Measurements from ENCODE around the gene KIAA2012. TPM values are rescaled to one million over a fixed set of nuclear protein-coding genes. Genes with fewer than 3 reads are reported as not detected.

Gene KIAA2012
- total RNA-seq, 2 experiments from 2014 or later, result not detected

GRCh38 chr2:202051499-202052161 lies 21.4 kb upstream of the KIAA2012 start:
- no peaks in the 10 kb centered on the region for H3K9me3 ChIP-seq (ENCODE audit: low read length)
- H3K9me2 ChIP-seq (ENCODE audit: insufficient read depth, low read length), result no peaks in the 10 kb centered on the region
- ChIA-PET POLR2A (no interaction called here), CTCF (ENCODE audit: unreplicated experiment) (no interaction called here)
- no peaks in the 10 kb centered on the region for H4K20me1 ChIP-seq (ENCODE audit: insufficient read depth, low read length)
- no peak overlapping the region for H3K4me3 ChIP-seq (ENCODE audit: low read depth, low read length, poor library complexity, severe bottlenecking)
- intact Hi-C loops (cut with micrococcal nuclease; ENCODE audit: unreplicated experiment), result loop anchor here (10.0 kb wide), 1 partner anchor 87 kb away; no protein-coding TSS in a partner anchor
- no peaks in the 10 kb centered on the region for H3K79me2 ChIP-seq (ENCODE audit: insufficient read depth, low read depth, low read length)
- no peak overlapping the region for H3K4me2 ChIP-seq (ENCODE audit: low read length)
- no peak overlapping the region for H2AFZ ChIP-seq (ENCODE audit: low read length)
- no peaks in the 10 kb centered on the region for H3K36me3 ChIP-seq (ENCODE audit: insufficient read depth, low read length)
- no TSS peak for BruUV-seq (replicated peaks)
- no peak overlapping the region for H3K27ac ChIP-seq (ENCODE audit: low read depth, low read length, poor library complexity, severe bottlenecking)
- no peak for DNase-seq (ENCODE audit: low spot score)
- TF ChIP-seq EZH2phosphoT487 (IDR thresholded peaks at IDR 0.05; ENCODE audit: borderline replicate concordance, low read depth, low read length) (no peak), CTCF (conservative IDR thresholded peaks at IDR 0.05; ENCODE audit: low read length) (no peak)
- no peaks in the 10 kb centered on the region for H3K4me1 ChIP-seq (ENCODE audit: insufficient read depth, low read length, poor library complexity, severe bottlenecking)

GRCh38 chr2:202052235-202052634 lies 20.8 kb upstream of the KIAA2012 start:
- Histone ChIP-seq H3K27ac (ENCODE audit: low read depth, low read length, poor library complexity, severe bottlenecking) (no peak overlapping the region), H2AFZ (ENCODE audit: low read length) (no peak overlapping the region), H3K36me3 (ENCODE audit: insufficient read depth, low read length) (no peaks in the 10 kb centered on the region), H3K9me3 (ENCODE audit: low read length) (no peaks in the 10 kb centered on the region), H3K9me2 (ENCODE audit: insufficient read depth, low read length) (no peaks in the 10 kb centered on the region), H3K4me3 (ENCODE audit: low read depth, low read length, poor library complexity, severe bottlenecking) (no peak overlapping the region), H3K4me2 (ENCODE audit: low read length) (no peak overlapping the region), H4K20me1 (ENCODE audit: insufficient read depth, low read length) (no peaks in the 10 kb centered on the region), H3K4me1 (ENCODE audit: insufficient read depth, low read length, poor library complexity, severe bottlenecking) (no peaks in the 10 kb centered on the region), H3K79me2 (ENCODE audit: insufficient read depth, low read depth, low read length) (no peaks in the 10 kb centered on the region)
- BruUV-seq (replicated peaks), result no TSS peak
- intact Hi-C loops (cut with micrococcal nuclease; ENCODE audit: unreplicated experiment), result loop anchor here (10.0 kb wide), 1 partner anchor 87 kb away; no protein-coding TSS in a partner anchor
- TF ChIP-seq EZH2phosphoT487 (IDR thresholded peaks at IDR 0.05; ENCODE audit: borderline replicate concordance, low read depth, low read length), result no peak
- TF ChIP-seq CTCF (conservative IDR thresholded peaks at IDR 0.05; ENCODE audit: low read length), result no peak
- POLR2A ChIA-PET, result no interaction called here
- CTCF ChIA-PET (ENCODE audit: unreplicated experiment), result no interaction called here
- DNase-seq (ENCODE audit: low spot score), result no peak

- H4K20me1 ChIP-seq (ENCODE audit: insufficient read depth, low read length), result no peaks in the 10 kb centered on the region
- POLR2A ChIA-PET, result no interaction called here
- no peaks in the 10 kb centered on the region for H3K9me3 ChIP-seq (ENCODE audit: low read length)
- CTCF ChIA-PET (ENCODE audit: unreplicated experiment), result interaction anchor here (0.6 kb wide), 1 partner anchor 8 kb away, joined by 3 read pairs; no protein-coding TSS in a partner anchor
- H3K36me3 ChIP-seq (ENCODE audit: insufficient read depth, low read length), result no peaks in the 10 kb centered on the region
- no peaks in the 10 kb centered on the region for H3K4me1 ChIP-seq (ENCODE audit: insufficient read depth, low read length, poor library complexity, severe bottlenecking)
- H3K4me2 ChIP-seq (ENCODE audit: low read length), result no peak overlapping the region
- no peaks in the 10 kb centered on the region for H3K9me2 ChIP-seq (ENCODE audit: insufficient read depth, low read length)
- H3K27ac ChIP-seq (ENCODE audit: low read depth, low read length, poor library complexity, severe bottlenecking), result no peak overlapping the region
- no peak for DNase-seq (ENCODE audit: low spot score)
- intact Hi-C loops (cut with micrococcal nuclease; ENCODE audit: unreplicated experiment), result loop anchor here (10.0 kb wide), 1 partner anchor 90 kb away; no protein-coding TSS in a partner anchor
- H3K4me3 ChIP-seq (ENCODE audit: low read depth, low read length, poor library complexity, severe bottlenecking), result no peak overlapping the region
- H3K79me2 ChIP-seq (ENCODE audit: insufficient read depth, low read depth, low read length), result no peaks in the 10 kb centered on the region
- TF ChIP-seq EZH2phosphoT487 (IDR thresholded peaks at IDR 0.05; ENCODE audit: borderline replicate concordance, low read depth, low read length), result no peak
- H2AFZ ChIP-seq (ENCODE audit: low read length), result no peak overlapping the region
- no TSS peak for BruUV-seq (replicated peaks)
Measured at GRCh38 chr2:202054679-202055078, 18.4 kb upstream of the KIAA2012 start.
